AG09309 (cell line): Measurements from ENCODE around the gene VWA5A.
A peak's percentile ranks its signal among the peaks of the same experiment; 100 is the strongest.

Experiments
- DNase-seq: peaks from one replicate; pipeline ENCODE4 v3.0.0-alpha.2; 2010; ENCODE audit warnings: low read depth
- H3K4me3 ChIP-seq: 2 replicates; pipeline ENCODE4 v1.5.1; 2011; ENCODE audit warnings: mild to moderate bottlenecking, low read depth, low read length, moderate library complexity; ENCODE audit not compliant: control insufficient read depth
- CTCF ChIP-seq: IDR thresholded peaks from 2 replicates; pipeline ENCODE4 v1.5.1; 2011; ENCODE audit warnings: mild to moderate bottlenecking, low read depth, low read length, inconsistent platforms; ENCODE audit not compliant: insufficient read depth, control insufficient read depth; ENCODE audit errors: missing control alignments

The VWA5A gene

GRCh38 chr11:124072147-124072546 lies 43.1 kb upstream of the VWA5A start:
- no peak overlapping the region for H3K4me3 ChIP-seq
- DNase-seq: no peak
- TF ChIP-seq CTCF: no peak

- no peak for TF ChIP-seq CTCF
- no peak overlapping the region for H3K4me3 ChIP-seq
- no peak for DNase-seq
These were observed 40.7 kb upstream of the VWA5A start for GRCh38 chr11:124074554-124074953.

GRCh38 chr11:124075492-124075840 lies 39.8 kb upstream of the VWA5A start:
- DNase-seq: no peak
- TF ChIP-seq CTCF: no peak
- H3K4me3 ChIP-seq: no peak overlapping the region

GRCh38 chr11:124075841-124076651 lies 39.2 kb upstream of the VWA5A start:
- no peak for DNase-seq
- TF ChIP-seq CTCF: no peak

GRCh38 chr11:124077266-124077665 lies 38.0 kb upstream of the VWA5A start:
- TF ChIP-seq CTCF: no peak
- no peak overlapping the region for H3K4me3 ChIP-seq
- DNase-seq: no peak

More at GRCh38 chr11:124075841-124076651, 39.2 kb upstream of the VWA5A start:
- peak overlapping the region; percentile 39 for H3K4me3 ChIP-seq

- no peak for TF ChIP-seq CTCF
- no peak for DNase-seq
- H3K4me3 ChIP-seq: no peak overlapping the region
These were observed 36.7 kb upstream of the VWA5A start for GRCh38 chr11:124078591-124078990.
